Progenitor cell of endocrine pancreas (in vitro differentiated cells): ENCODE measurements around the gene NT5C2. TPM values are rescaled to one million over a fixed set of nuclear protein-coding genes. Genes with fewer than 3 reads are reported as not detected.

ENCODE experiments used
- DNase-seq: peaks from one replicate; pipeline ENCODE4 v3.0.0; 2021; ENCODE audit warnings: low spot score; ENCODE audit not compliant: unreplicated experiment
- H3K27ac Mint-ChIP-seq: 2 replicates; pipeline ENCODE4 v1.8.0; 2021; ENCODE audit warnings: mild to moderate bottlenecking, moderate library complexity, mixed read lengths
- H3K27me3 Mint-ChIP-seq: 2 replicates; pipeline ENCODE4 v1.8.0; 2021; ENCODE audit warnings: mixed read lengths
- H3K36me3 Mint-ChIP-seq: 2 replicates; pipeline ENCODE4 v1.8.0; 2022; ENCODE audit warnings: mixed read lengths; ENCODE audit not compliant: insufficient read depth
- H3K4me1 Mint-ChIP-seq: 2 replicates; pipeline ENCODE4 v1.8.0; 2021; ENCODE audit warnings: low read depth, mixed read lengths
- H3K4me3 Mint-ChIP-seq: 2 replicates; pipeline ENCODE4 v1.8.0; 2021; ENCODE audit warnings: low read depth, mild to moderate bottlenecking, moderate library complexity, mixed read lengths
- H3K9me3 Mint-ChIP-seq: 2 replicates; pipeline ENCODE4 v1.8.0; 2021; ENCODE audit warnings: low read depth, mixed read lengths
- CTCF ChIP-seq: fragments of 200-600 bp; sonication (generic); IDR thresholded peaks from one replicate; pipeline ENCODE4 v1.5.0; 2021; ENCODE audit warnings: antibody characterized with exemption, mild to moderate bottlenecking; ENCODE audit not compliant: unreplicated experiment
- total RNA-seq: library from RNA; stranded (reverse); gene quantifications from 2 replicates; pipeline ENCODE4 v1.2.1, GENCODE V29; 2021

The NT5C2 gene
- total RNA-seq, 1 donor from 2014 or later, result 131 TPM

GRCh38 chr10:103078676-103079075, 114.4 kb downstream of the NT5C2 start:
- peaks cover 12% of the 10 kb centered on the region for H3K36me3 Mint-ChIP-seq
- peaks cover 4% of the 10 kb centered on the region for H3K4me1 Mint-ChIP-seq
- no peak overlapping the region for H3K27ac Mint-ChIP-seq
- H3K4me3 Mint-ChIP-seq, result no peak overlapping the region
- H3K27me3 Mint-ChIP-seq, result no peaks in the 10 kb centered on the region
- H3K9me3 Mint-ChIP-seq, result no peaks in the 10 kb centered on the region
- DNase-seq, result no peak
- TF ChIP-seq CTCF, result no peak

GRCh38 chr10:103078309-103078615, 114.8 kb downstream of the NT5C2 start:
- H3K4me1 Mint-ChIP-seq, result peaks cover 4% of the 10 kb centered on the region
- no peak overlapping the region for H3K27ac Mint-ChIP-seq
- no peaks in the 10 kb centered on the region for H3K27me3 Mint-ChIP-seq
- no peak overlapping the region for H3K4me3 Mint-ChIP-seq
- peaks cover 10% of the 10 kb centered on the region for H3K36me3 Mint-ChIP-seq
- no peak for TF ChIP-seq CTCF
- DNase-seq, result no peak
- no peaks in the 10 kb centered on the region for H3K9me3 Mint-ChIP-seq

GRCh38 chr10:103077491-103078308, 115.4 kb downstream of the NT5C2 start:
- no peak for DNase-seq
- peaks cover 9% of the 10 kb centered on the region for H3K36me3 Mint-ChIP-seq
- H3K9me3 Mint-ChIP-seq, result no peaks in the 10 kb centered on the region
- no peaks in the 10 kb centered on the region for H3K27me3 Mint-ChIP-seq
- peak overlapping the region; percentile 75 for H3K27ac Mint-ChIP-seq
- TF ChIP-seq CTCF, result no peak
- peaks cover 4% of the 10 kb centered on the region for H3K4me1 Mint-ChIP-seq
- no peak overlapping the region for H3K4me3 Mint-ChIP-seq

- H3K4me3 Mint-ChIP-seq, result no peak overlapping the region
- no peak overlapping the region for H3K27ac Mint-ChIP-seq
These were observed 116.1 kb downstream of the NT5C2 start for GRCh38 chr10:103077020-103077419.

GRCh38 chr10:103072891-103073290, 120.2 kb downstream of the NT5C2 start:
- Mint-ChIP-seq H3K27me3 (no peaks in the 10 kb centered on the region), H3K36me3 (peaks cover 9% of the 10 kb centered on the region), H3K9me3 (no peaks in the 10 kb centered on the region), H3K4me1 (peaks cover 3% of the 10 kb centered on the region), H3K4me3 (no peak overlapping the region), H3K27ac (no peak overlapping the region)
- DNase-seq, result no peak
- TF ChIP-seq CTCF, result no peak

More at GRCh38 chr10:103077020-103077419, 116.1 kb downstream of the NT5C2 start:
- no peak for DNase-seq
- Mint-ChIP-seq H3K27me3 (no peaks in the 10 kb centered on the region), H3K9me3 (no peaks in the 10 kb centered on the region), H3K4me1 (peaks cover 4% of the 10 kb centered on the region), H3K36me3 (peaks cover 9% of the 10 kb centered on the region)
- no peak for TF ChIP-seq CTCF
